ENCODE data around the gene PDSS2.

PDSS2 gene

DNA sequence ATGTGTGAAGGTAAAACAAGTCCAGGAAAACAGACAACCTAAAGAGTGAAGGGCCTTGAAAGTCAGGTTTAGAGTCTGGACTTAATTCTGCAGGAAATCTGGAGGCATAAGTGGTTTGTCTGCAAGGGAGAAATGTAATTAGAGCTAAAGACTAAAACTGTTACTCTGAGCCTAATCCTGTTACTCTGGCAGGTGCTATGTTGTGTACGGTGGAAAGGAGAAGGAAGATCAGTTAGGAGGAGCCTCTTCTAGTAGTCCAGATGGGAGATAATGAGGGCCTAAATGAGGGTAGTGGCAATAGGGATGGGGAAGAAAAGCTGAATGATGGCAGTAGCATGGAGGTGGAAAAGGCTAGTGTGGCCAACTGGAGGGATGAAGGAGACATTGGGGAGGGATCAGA is 118.5 kb downstream of the PDSS2 start:
- no peaks in the 10 kb centered on the region for H3K9me3 Mint-ChIP-seq
- H3K4me1 Mint-ChIP-seq, result no peaks in the 10 kb centered on the region
- DNase-seq (ENCODE audit: low spot score in 2 of 2) (no peak), ATAC-seq (replicated peaks; ENCODE audit: extremely low read depth, poor library complexity, severe bottlenecking) (no peak)
- no peak overlapping the region for H3K27ac Mint-ChIP-seq (ENCODE audit: low read depth)
- no peak overlapping the region for H3K4me3 Mint-ChIP-seq
- no peaks in the 10 kb centered on the region for H3K36me3 Mint-ChIP-seq (ENCODE audit: insufficient read depth)
- no peaks in the 10 kb centered on the region for H3K27me3 Mint-ChIP-seq

DNA sequence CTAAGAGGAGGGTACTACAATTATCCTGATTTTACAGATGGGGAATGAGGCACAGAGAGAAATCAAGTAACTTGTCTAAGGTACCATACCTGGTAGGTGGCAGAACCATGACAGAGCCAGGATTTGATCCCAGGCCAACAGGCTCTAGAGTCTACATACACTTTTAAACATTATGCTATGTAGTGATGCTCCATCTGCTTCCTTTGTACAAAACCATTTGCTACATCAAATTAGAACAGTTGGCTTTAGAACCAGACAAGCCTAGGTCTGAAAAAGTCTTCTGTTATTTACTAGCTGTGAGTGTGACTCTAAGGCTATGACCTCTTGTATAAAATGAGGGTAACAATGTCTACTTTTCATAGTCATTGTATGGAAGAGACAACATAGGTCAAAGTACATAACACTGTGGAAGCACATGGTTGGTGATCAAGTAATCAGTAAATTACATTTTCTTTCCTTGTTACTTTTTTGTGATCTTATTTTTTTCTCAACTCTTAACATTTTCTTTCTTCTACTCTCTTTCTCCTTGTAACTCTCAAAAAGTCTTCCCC is 122.1 kb downstream of the PDSS2 start:
- DNase-seq (ENCODE audit: low spot score in 2 of 2), result no peak
- Mint-ChIP-seq H3K9me3 (no peaks in the 10 kb centered on the region), H3K27me3 (no peaks in the 10 kb centered on the region), H3K4me3 (no peak overlapping the region), H3K27ac (ENCODE audit: low read depth) (peak overlapping the region; percentile 50), H3K36me3 (ENCODE audit: insufficient read depth) (no peaks in the 10 kb centered on the region), H3K4me1 (no peaks in the 10 kb centered on the region)
- ATAC-seq (replicated peaks; ENCODE audit: extremely low read depth, poor library complexity, severe bottlenecking), result no peak

DNA sequence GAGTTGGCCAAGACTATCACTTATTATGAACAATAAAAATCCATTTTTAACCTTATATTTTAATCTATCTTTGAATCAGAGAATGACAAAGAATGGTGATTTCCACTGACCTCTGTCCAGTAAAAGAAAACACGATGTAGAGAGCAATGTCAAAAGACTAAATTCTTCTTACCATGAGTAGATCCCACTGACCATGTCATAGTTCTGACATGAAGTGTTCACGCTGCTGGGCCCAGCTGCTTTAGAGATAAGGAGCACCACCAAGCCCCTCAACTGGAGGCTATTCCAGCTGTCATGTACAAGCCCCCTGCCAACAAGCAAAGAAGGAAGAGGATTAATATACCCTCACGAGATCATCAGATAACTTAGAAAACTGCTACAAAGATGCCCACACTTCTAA is 125.3 kb downstream of the PDSS2 start:
- no peak overlapping the region for H3K27ac Mint-ChIP-seq (ENCODE audit: low read depth)
- H3K27me3 Mint-ChIP-seq, result no peaks in the 10 kb centered on the region
- no peak overlapping the region for H3K4me3 Mint-ChIP-seq
- no peaks in the 10 kb centered on the region for H3K9me3 Mint-ChIP-seq
- no peak for ATAC-seq (replicated peaks; ENCODE audit: extremely low read depth, poor library complexity, severe bottlenecking)
- H3K4me1 Mint-ChIP-seq, result peaks cover 6% of the 10 kb centered on the region
- DNase-seq (ENCODE audit: low spot score in 2 of 2), result no peak
- H3K36me3 Mint-ChIP-seq (ENCODE audit: insufficient read depth), result no peaks in the 10 kb centered on the region

DNA sequence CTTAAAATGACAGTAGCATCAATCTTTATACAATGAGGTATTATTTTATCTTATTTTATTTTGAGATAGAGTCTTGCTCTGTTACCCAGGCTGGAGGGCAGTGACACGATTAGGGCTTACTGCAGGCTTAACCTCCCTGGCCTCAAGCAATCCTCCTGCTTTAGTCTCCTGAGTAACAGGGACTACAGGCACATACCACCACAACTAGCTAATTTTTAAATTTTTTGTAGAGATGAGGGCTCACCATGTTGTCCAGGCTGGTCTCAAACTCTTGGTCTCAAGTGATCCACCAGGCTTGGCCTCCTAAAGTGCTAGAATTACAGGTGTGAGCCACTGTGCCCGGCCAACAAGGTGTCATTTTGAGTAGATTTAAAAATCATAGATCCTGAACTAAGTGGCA is 125.9 kb downstream of the PDSS2 start:
- no peak for ATAC-seq (replicated peaks; ENCODE audit: extremely low read depth, poor library complexity, severe bottlenecking)
- H3K36me3 Mint-ChIP-seq (ENCODE audit: insufficient read depth), result no peaks in the 10 kb centered on the region

DNA sequence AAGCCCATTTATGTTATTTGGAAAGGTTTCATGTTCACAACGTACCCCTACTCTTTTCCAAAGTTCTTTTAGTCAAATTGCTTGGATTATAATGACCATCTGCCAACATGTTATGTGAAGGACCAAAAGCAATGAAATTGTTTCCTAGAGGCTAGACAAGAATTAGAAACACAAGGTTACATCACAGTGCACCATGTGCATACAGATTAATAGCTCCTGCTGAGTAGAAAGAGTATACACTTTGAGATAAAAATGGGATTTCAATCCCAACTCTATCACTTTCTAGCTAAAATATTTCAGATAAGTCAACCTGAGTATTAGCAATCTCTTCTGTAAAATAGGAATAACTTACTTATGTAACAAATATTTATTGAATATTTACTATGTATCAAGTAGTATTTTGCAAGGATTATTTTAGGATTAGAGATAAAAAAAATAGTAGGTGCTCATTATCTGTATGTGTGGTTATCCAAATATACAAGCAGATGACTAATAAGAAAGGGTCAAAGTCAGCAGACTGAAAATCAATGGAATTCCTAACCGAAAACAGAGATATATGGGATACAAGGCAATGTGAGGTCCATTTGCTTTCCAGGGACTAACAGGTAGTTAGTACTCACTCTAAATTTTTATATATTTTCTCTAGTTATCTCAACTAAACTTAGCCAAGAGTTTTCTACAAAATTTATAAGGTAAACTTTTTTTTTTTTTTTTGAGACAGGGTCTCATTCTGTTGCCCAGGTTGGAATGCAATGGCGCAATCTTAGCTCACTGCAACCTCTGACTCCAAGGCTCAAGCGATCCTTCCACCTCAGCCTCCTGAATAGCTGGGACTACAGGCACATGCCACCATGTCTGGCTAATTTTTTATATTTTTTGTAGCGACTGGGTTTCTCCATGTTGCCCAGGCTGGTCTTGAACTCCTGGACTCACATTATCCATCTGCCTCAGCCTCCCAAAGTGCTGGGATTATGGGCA is 127.7 kb downstream of the PDSS2 start:
- Mint-ChIP-seq H3K27me3 (no peaks in the 10 kb centered on the region), H3K4me1 (peaks cover 6% of the 10 kb centered on the region), H3K27ac (ENCODE audit: low read depth) (no peak overlapping the region), H3K9me3 (no peaks in the 10 kb centered on the region), H3K4me3 (no peak overlapping the region), H3K36me3 (ENCODE audit: insufficient read depth) (no peaks in the 10 kb centered on the region)
- no peak for DNase-seq (ENCODE audit: low spot score in 2 of 2)
- ATAC-seq (replicated peaks; ENCODE audit: extremely low read depth, poor library complexity, severe bottlenecking), result no peak

More for the DNA sequence above, 125.9 kb downstream of the PDSS2 start:
- H3K9me3 Mint-ChIP-seq, result no peaks in the 10 kb centered on the region
- DNase-seq (ENCODE audit: low spot score in 2 of 2), result no peak
- H3K4me3 Mint-ChIP-seq, result no peak overlapping the region
- H3K27me3 Mint-ChIP-seq, result no peaks in the 10 kb centered on the region
- no peak overlapping the region for H3K27ac Mint-ChIP-seq (ENCODE audit: low read depth)
- peaks cover 6% of the 10 kb centered on the region for H3K4me1 Mint-ChIP-seq

DNA sequence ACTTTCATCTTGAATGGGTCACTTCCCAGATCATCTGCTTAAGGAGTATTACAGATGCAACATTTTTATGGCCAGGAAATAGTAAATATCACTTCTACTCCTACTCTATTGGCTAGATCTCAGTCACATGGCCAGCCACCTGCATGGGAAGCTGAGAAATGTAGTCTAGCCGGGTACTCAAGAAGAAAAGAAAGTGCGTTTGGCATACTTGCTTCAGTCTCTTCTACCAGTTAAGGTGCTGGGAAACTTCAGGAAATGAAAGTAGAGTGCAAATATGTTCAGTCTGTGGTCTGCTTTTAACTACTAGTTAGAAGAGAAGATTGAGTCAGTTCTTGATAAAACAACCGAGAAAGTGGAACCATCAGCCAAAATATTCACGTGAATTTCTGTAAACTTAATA is 129.2 kb downstream of the PDSS2 start:
- H3K4me3 Mint-ChIP-seq, result no peak overlapping the region
- H3K9me3 Mint-ChIP-seq, result no peaks in the 10 kb centered on the region
- H3K4me1 Mint-ChIP-seq, result peaks cover 6% of the 10 kb centered on the region
- H3K27ac Mint-ChIP-seq (ENCODE audit: low read depth), result peak overlapping the region; percentile 27
- H3K27me3 Mint-ChIP-seq, result no peaks in the 10 kb centered on the region
- no peak for DNase-seq (ENCODE audit: low spot score in 2 of 2)
- peaks cover 2% of the 10 kb centered on the region for H3K36me3 Mint-ChIP-seq (ENCODE audit: insufficient read depth)
- ATAC-seq (replicated peaks; ENCODE audit: extremely low read depth, poor library complexity, severe bottlenecking), result peak; percentile 70

DNA sequence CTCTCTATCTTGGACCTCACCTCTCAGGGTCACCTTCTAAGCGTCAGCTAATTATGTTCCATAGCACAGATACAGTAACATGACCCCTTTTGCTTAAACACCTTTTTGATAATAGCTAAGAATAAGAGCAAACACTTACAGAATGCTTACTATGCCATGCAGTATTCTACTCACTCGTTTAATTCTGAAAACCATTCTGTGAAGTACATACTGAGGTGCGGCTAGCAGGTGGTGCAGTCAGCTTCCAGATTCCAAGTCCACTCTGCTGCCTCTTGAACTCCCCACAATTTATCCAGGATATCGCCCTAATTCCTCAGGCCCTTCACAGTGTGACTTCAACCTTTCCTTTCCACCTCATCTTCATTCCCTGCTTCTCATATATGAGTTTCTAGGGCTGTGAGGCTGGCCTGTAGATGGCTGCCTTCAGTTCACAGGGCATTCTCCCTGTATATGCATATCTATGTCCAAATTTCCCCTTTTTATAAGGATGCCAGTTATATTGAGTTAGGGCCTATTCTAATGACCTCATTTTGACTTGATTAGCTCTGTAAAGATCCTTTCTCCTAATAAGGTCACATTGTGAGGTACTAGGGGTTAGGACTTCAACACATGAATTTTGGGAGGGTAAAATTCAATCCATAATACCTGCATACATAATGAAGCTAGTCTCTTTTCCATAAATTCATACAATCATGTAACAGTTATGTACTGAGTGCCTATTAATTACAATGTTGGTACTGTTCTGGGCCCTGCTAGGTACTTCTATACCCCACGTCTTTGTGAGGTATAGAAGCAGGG is 130.1 kb downstream of the PDSS2 start:
- ATAC-seq (replicated peaks; ENCODE audit: extremely low read depth, poor library complexity, severe bottlenecking), result no peak
- Mint-ChIP-seq H3K4me3 (no peak overlapping the region), H3K36me3 (ENCODE audit: insufficient read depth) (peaks cover 2% of the 10 kb centered on the region), H3K27ac (ENCODE audit: low read depth) (no peak overlapping the region), H3K4me1 (peaks cover 6% of the 10 kb centered on the region), H3K9me3 (no peaks in the 10 kb centered on the region), H3K27me3 (no peaks in the 10 kb centered on the region)
- DNase-seq (ENCODE audit: low spot score in 2 of 2), result no peak

DNA sequence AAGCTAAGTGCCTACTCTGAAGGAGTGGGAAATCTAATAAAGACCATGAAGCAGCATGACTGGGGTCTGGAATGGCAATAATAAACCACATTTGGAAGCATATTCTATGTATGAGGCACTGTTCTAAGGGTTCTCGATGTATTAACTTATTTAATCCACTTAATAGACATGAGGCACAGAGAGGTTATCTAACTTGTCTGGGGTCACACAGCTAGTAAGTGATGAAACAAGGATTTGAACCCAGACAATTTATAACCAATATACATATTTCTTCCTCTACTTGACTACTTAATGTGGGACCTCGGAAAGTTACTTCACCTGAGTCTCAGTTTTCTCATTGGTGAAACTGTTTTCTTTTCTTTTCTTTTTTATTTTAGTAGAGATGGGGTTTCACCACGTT is 131.3 kb downstream of the PDSS2 start:
- H3K4me1 Mint-ChIP-seq, result peaks cover 6% of the 10 kb centered on the region
- no peaks in the 10 kb centered on the region for H3K27me3 Mint-ChIP-seq
- no peak overlapping the region for H3K27ac Mint-ChIP-seq (ENCODE audit: low read depth)
- DNase-seq (ENCODE audit: low spot score in 2 of 2) (no peak), ATAC-seq (replicated peaks; ENCODE audit: extremely low read depth, poor library complexity, severe bottlenecking) (no peak)
- no peaks in the 10 kb centered on the region for H3K9me3 Mint-ChIP-seq
- no peak overlapping the region for H3K4me3 Mint-ChIP-seq
- peaks cover 2% of the 10 kb centered on the region for H3K36me3 Mint-ChIP-seq (ENCODE audit: insufficient read depth)

DNA sequence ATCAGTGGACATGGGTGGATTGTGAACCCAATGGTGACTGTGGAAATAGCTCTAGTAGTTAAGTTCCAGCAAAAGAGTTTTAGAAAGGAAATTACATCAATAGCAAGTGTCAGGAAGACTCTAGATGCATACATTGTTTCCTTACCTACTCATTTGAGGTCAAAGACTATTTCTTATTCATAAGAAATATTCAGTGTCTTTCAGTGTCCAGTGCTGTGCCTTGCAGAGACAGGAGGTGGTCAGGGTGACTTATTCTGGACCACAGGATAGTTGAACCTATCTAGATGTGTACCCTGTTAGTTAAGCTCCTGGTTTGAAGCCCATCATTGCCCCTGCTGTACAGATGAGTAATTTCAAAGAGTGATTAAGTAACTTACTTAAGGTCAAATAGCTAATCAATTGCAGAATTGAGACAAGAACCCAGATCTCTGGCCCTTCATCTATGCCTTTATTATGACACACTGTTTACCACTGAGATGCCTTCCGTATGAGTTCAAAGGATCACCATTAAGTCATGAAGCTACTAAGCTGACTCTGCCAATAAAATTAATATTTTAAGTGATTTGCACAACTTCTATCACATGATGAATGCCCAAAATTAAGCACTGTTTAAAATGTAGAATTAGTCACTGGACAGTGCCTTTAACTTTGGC is 136.1 kb downstream of the PDSS2 start:
- no peaks in the 10 kb centered on the region for H3K27me3 Mint-ChIP-seq
- DNase-seq (ENCODE audit: low spot score in 2 of 2) (no peak), ATAC-seq (replicated peaks; ENCODE audit: extremely low read depth, poor library complexity, severe bottlenecking) (no peak)
- H3K9me3 Mint-ChIP-seq, result no peaks in the 10 kb centered on the region
- H3K4me3 Mint-ChIP-seq, result no peak overlapping the region
- peaks cover 2% of the 10 kb centered on the region for H3K36me3 Mint-ChIP-seq (ENCODE audit: insufficient read depth)
- H3K27ac Mint-ChIP-seq (ENCODE audit: low read depth), result peak overlapping the region; percentile 58
- H3K4me1 Mint-ChIP-seq, result peaks cover 5% of the 10 kb centered on the region

DNA sequence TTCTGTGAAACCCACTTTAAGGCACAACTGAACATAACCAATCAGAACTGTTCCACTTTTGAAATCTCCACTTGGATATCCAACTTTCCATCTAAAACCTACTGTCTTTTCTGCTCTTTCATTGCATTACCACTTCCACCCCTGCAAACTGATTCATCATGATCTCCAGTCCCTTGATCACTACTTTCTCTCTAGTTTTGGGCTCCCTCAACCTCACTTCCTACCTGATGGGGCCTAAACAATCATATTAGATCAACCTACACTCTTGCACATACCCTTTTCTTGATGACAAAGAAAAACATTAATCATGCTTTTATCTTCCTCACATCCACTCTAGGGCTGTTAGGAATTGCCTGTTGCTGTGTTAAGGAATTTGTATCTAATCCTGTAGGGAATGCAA is 137.6 kb downstream of the PDSS2 start:
- Mint-ChIP-seq H3K36me3 (ENCODE audit: insufficient read depth) (peaks cover 2% of the 10 kb centered on the region), H3K27me3 (no peaks in the 10 kb centered on the region), H3K9me3 (no peaks in the 10 kb centered on the region), H3K4me3 (no peak overlapping the region), H3K27ac (ENCODE audit: low read depth) (no peak overlapping the region), H3K4me1 (peaks cover 5% of the 10 kb centered on the region)
- ATAC-seq (replicated peaks; ENCODE audit: extremely low read depth, poor library complexity, severe bottlenecking), result no peak
- no peak for DNase-seq (ENCODE audit: low spot score in 2 of 2)

DNA sequence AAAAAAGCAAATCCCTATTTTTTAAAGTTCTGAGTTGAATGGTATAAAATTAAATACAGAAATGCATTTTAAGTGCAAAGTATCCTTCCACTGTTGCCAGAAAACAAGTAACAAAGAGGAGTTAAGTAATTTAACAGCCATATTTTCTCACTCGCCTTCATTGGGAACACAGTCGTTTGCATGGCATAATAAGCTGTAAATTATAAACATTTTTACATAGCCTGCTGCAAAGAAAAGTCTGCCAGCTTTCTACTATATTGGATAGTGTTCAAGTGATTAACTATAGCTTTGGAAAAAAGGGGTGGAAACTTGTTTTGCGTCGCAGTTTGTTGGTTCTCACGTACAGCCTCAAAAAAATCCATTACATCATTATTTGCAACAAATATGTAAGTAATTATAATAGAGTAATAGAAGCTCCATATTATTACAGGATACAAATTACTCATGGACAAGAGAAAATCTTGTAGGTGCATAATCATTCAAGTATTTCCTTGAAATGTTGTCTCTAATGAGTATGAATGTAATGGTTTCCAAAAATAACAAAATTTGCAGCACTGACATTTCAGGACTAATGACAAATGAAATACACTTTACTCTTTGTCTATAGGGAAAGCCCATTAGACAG is 139.3 kb downstream of the PDSS2 start:
- Mint-ChIP-seq H3K9me3 (no peaks in the 10 kb centered on the region), H3K27me3 (no peaks in the 10 kb centered on the region), H3K4me1 (peaks cover 10% of the 10 kb centered on the region), H3K27ac (ENCODE audit: low read depth) (no peak overlapping the region), H3K36me3 (ENCODE audit: insufficient read depth) (no peaks in the 10 kb centered on the region), H3K4me3 (no peak overlapping the region)
- ATAC-seq (replicated peaks; ENCODE audit: extremely low read depth, poor library complexity, severe bottlenecking), result no peak
- DNase-seq (ENCODE audit: low spot score in 2 of 2), result no peak
